ENCODE results near the gene KCTD1. TPM values are rescaled to one million over a fixed set of nuclear protein-coding genes. Genes with fewer than 3 reads are reported as not detected.

KCTD1 gene
- total RNA-seq, 1 donor from 2014 or later, result 31.8 TPM

GRCh38 chr18:26406854-26407517 lies 141.4 kb downstream of the KCTD1 start:
- no peaks in the 10 kb centered on the region for H3K9me3 ChIP-seq (ENCODE audit: insufficient read depth, low read depth, low read length)
- H3K36me3 ChIP-seq (ENCODE audit: insufficient read depth, low read length), result no peaks in the 10 kb centered on the region
- Mint-ChIP-seq H3K27ac (ENCODE audit: unreplicated experiment) (no peak overlapping the region), H3K4me1 (ENCODE audit: low read depth, unreplicated experiment) (no peaks in the 10 kb centered on the region), H3K4me3 (ENCODE audit: unreplicated experiment) (no peak overlapping the region), H3K27me3 (ENCODE audit: low read depth, unreplicated experiment) (peaks cover 15% of the 10 kb centered on the region), H3K9me3 (ENCODE audit: unreplicated experiment) (peaks cover 2% of the 10 kb centered on the region), H3K36me3 (ENCODE audit: low read depth, unreplicated experiment) (no peaks in the 10 kb centered on the region)
- H3K79me2 ChIP-seq (ENCODE audit: insufficient read depth, low read length), result no peaks in the 10 kb centered on the region
- no peak overlapping the region for H3K4me2 ChIP-seq (ENCODE audit: low read length)
- TF ChIP-seq CTCF (IDR thresholded peaks at IDR 0.05; ENCODE audit: insufficient read depth, low read depth, low read length) (no peak), EZH2 (IDR thresholded peaks at IDR 0.05; ENCODE audit: insufficient read depth, low read length) (no peak)
- FAIRE-seq (no peak), DNase-seq (ENCODE audit: low read depth) (peak; percentile 4)
- H3K9ac ChIP-seq (ENCODE audit: low read length), result no peak overlapping the region
- no peaks in the 10 kb centered on the region for H3K27me3 ChIP-seq (ENCODE audit: insufficient read depth, low read length)
- H3K4me1 ChIP-seq (ENCODE audit: insufficient read depth, low read length), result no peaks in the 10 kb centered on the region
- H4K20me1 ChIP-seq (ENCODE audit: insufficient read depth, low read length), result no peaks in the 10 kb centered on the region
- no peak overlapping the region for H2AFZ ChIP-seq (ENCODE audit: low read depth, low read length)
- no peak overlapping the region for H3K27ac ChIP-seq (ENCODE audit: low read depth, low read length)
- no peak overlapping the region for H3K4me3 ChIP-seq (ENCODE audit: insufficient read depth, low read depth, low read length)

GRCh38 chr18:26406324-26406723 lies 142.0 kb downstream of the KCTD1 start:
- Mint-ChIP-seq H3K27me3 (ENCODE audit: low read depth, unreplicated experiment) (peaks cover 15% of the 10 kb centered on the region), H3K9me3 (ENCODE audit: unreplicated experiment) (peaks cover 2% of the 10 kb centered on the region), H3K4me1 (ENCODE audit: low read depth, unreplicated experiment) (no peaks in the 10 kb centered on the region), H3K4me3 (ENCODE audit: unreplicated experiment) (no peak overlapping the region), H3K27ac (ENCODE audit: unreplicated experiment) (no peak overlapping the region), H3K36me3 (ENCODE audit: low read depth, unreplicated experiment) (no peaks in the 10 kb centered on the region)
- Histone ChIP-seq H3K4me1 (ENCODE audit: insufficient read depth, low read length) (no peaks in the 10 kb centered on the region), H3K9ac (ENCODE audit: low read length) (no peak overlapping the region), H3K79me2 (ENCODE audit: insufficient read depth, low read length) (no peaks in the 10 kb centered on the region), H4K20me1 (ENCODE audit: insufficient read depth, low read length) (no peaks in the 10 kb centered on the region), H3K27me3 (ENCODE audit: insufficient read depth, low read length) (no peaks in the 10 kb centered on the region), H3K9me3 (ENCODE audit: insufficient read depth, low read depth, low read length) (no peaks in the 10 kb centered on the region), H3K36me3 (ENCODE audit: insufficient read depth, low read length) (no peaks in the 10 kb centered on the region), H3K27ac (ENCODE audit: low read depth, low read length) (no peak overlapping the region), H3K4me2 (ENCODE audit: low read length) (no peak overlapping the region), H3K4me3 (ENCODE audit: insufficient read depth, low read depth, low read length) (no peak overlapping the region), H2AFZ (ENCODE audit: low read depth, low read length) (no peak overlapping the region)
- FAIRE-seq (no peak), DNase-seq (ENCODE audit: low read depth) (no peak)
- TF ChIP-seq CTCF (IDR thresholded peaks at IDR 0.05; ENCODE audit: insufficient read depth, low read depth, low read length), result no peak
- no peak for TF ChIP-seq EZH2 (IDR thresholded peaks at IDR 0.05; ENCODE audit: insufficient read depth, low read length)

GRCh38 chr18:26405190-26405801 lies 143.1 kb downstream of the KCTD1 start:
- H2AFZ ChIP-seq (ENCODE audit: low read depth, low read length), result no peak overlapping the region

More at GRCh38 chr18:26405190-26405801, 143.1 kb downstream of the KCTD1 start:
- FAIRE-seq, result no peak
- no peak overlapping the region for H3K9ac ChIP-seq (ENCODE audit: low read length)
- H3K27me3 Mint-ChIP-seq (ENCODE audit: low read depth, unreplicated experiment), result peaks cover 15% of the 10 kb centered on the region
- no peaks in the 10 kb centered on the region for H3K79me2 ChIP-seq (ENCODE audit: insufficient read depth, low read length)
- no peak overlapping the region for H3K4me2 ChIP-seq (ENCODE audit: low read length)
- no peak overlapping the region for H3K27ac Mint-ChIP-seq (ENCODE audit: unreplicated experiment)
- H3K36me3 ChIP-seq (ENCODE audit: insufficient read depth, low read length), result no peaks in the 10 kb centered on the region
- peak; percentile 19 for DNase-seq (ENCODE audit: low read depth)
- TF ChIP-seq CTCF (IDR thresholded peaks at IDR 0.05; ENCODE audit: insufficient read depth, low read depth, low read length), result peak; percentile 15
- no peak for TF ChIP-seq EZH2 (IDR thresholded peaks at IDR 0.05; ENCODE audit: insufficient read depth, low read length)
- H3K4me3 ChIP-seq (ENCODE audit: insufficient read depth, low read depth, low read length), result no peak overlapping the region
- H3K4me1 Mint-ChIP-seq (ENCODE audit: low read depth, unreplicated experiment), result no peaks in the 10 kb centered on the region
- H3K4me3 Mint-ChIP-seq (ENCODE audit: unreplicated experiment), result no peak overlapping the region
- no peaks in the 10 kb centered on the region for H3K27me3 ChIP-seq (ENCODE audit: insufficient read depth, low read length)
- no peaks in the 10 kb centered on the region for H3K36me3 Mint-ChIP-seq (ENCODE audit: low read depth, unreplicated experiment)
- peaks cover 2% of the 10 kb centered on the region for H3K9me3 Mint-ChIP-seq (ENCODE audit: unreplicated experiment)
- no peak overlapping the region for H3K27ac ChIP-seq (ENCODE audit: low read depth, low read length)
- no peaks in the 10 kb centered on the region for H3K9me3 ChIP-seq (ENCODE audit: insufficient read depth, low read depth, low read length)
- no peaks in the 10 kb centered on the region for H4K20me1 ChIP-seq (ENCODE audit: insufficient read depth, low read length)
- H3K4me1 ChIP-seq (ENCODE audit: insufficient read depth, low read length), result no peaks in the 10 kb centered on the region

Measured in astrocyte (in vitro differentiated cells and primary cell).